HepG2 (cell line): ENCODE data around the gene CUTC. TPM values are rescaled to one million over a fixed set of nuclear protein-coding genes. Genes with fewer than 3 reads are reported as not detected.

Experiments used
- ATAC-seq: fragments of 200-7000 bp; cut with Tn5 transposase; 3 replicates; pipeline ENCODE4 v1.9.1; 2020; ENCODE audit warnings: mild to moderate bottlenecking, moderate library complexity
- BruUV-seq: library from RNA; stranded (reverse); fragments of 400-500 nt; replicated peaks from 2 replicates; lab custom pipeline; 2021; lab: Mats Ljungman, UMichigan
- CTCF ChIA-PET: fragments of 300-600 bp; formaldehyde crosslinking; extraction: SDS; loops from one replicate; lab custom pipeline; 2021; ENCODE audit warnings: low total read pairs, inconsistent platforms, low intra/inter-chr PET ratio; lab: Yijun Ruan, JAX
- POLR2A ChIA-PET: fragments of 350-600 bp; sonication (Branson Sonifier 250); formaldehyde crosslinking; loops from one replicate; lab custom pipeline; 2020; ENCODE audit warnings: antibody characterized with exemption, inconsistent platforms; lab: Yijun Ruan, JAX
- DNase-seq: peaks from one replicate; pipeline ENCODE4 v3.0.0-alpha.2; 2015; ENCODE audit warnings: low spot score
- FAIRE-seq: peaks from 3 replicates; lab custom pipeline; 2011; peaks lifted over from hg19 to GRCh38; lab: Jason Lieb, UNC
- H2AFZ ChIP-seq: one replicate; pipeline ENCODE4 v1.6.1; 2011; ENCODE audit warnings: low read length, inconsistent platforms
- H3K27ac ChIP-seq: fragments of 300-600 bp; 3 replicates; pipeline ENCODE4 v1.8.0; 2011; ENCODE audit warnings: mixed run types, mild to moderate bottlenecking, mixed read lengths, low read length, inconsistent platforms; ENCODE audit not compliant: insufficient read depth; ENCODE audit errors: extremely low read length
- H3K27me3 ChIP-seq, 2 experiments: fragments of 200-600 bp in 1 of 2; 2 replicates in 1 of 2; 3 replicates in 1 of 2; pipeline versions ENCODE4 v1.6.0 to v1.8.0; 2011; ENCODE audit warnings: low read length in 2 of 2, mild to moderate bottlenecking in 2 of 2, moderate library complexity in 2 of 2, inconsistent platforms in 1 of 2; ENCODE audit not compliant: insufficient read depth in 2 of 2, control insufficient read depth in 1 of 2
- H3K36me3 ChIP-seq, 2 experiments: fragments of 200-600 bp in 1 of 2; replicated peaks in 1 of 2; 2 replicates in 1 of 2; 3 replicates in 1 of 2; pipeline versions ENCODE4 v1.5.1 to v1.8.0; 2011; ENCODE audit warnings: low read length in 2 of 2, inconsistent platforms in 1 of 2; ENCODE audit not compliant: insufficient read depth in 2 of 2, control insufficient read depth in 1 of 2
- H3K4me1 ChIP-seq: 2 replicates; pipeline ENCODE4 v1.5.1; 2012; ENCODE audit warnings: low read length, inconsistent platforms; ENCODE audit not compliant: insufficient read depth
- H3K4me2 ChIP-seq: 2 replicates; pipeline ENCODE4 v1.6.0; 2011; ENCODE audit warnings: low read depth, low read length, inconsistent platforms
- H3K4me3 ChIP-seq, 3 experiments: fragments of 200-600 bp in 1 of 3; sonication (generic), shearing (Covaris generic) in 1 of 3; replicated peaks in 1 of 3; 2 replicates each; pipeline ENCODE4 v1.5.1; 2011 to 2016; ENCODE audit warnings: low read length in 3 of 3, inconsistent platforms in 2 of 3, low read depth in 2 of 3, mild to moderate bottlenecking in 2 of 3, control low read depth in 1 of 3, mixed read lengths in 1 of 3; ENCODE audit not compliant: insufficient read depth in 1 of 3
- H3K79me2 ChIP-seq: one replicate; pipeline ENCODE4 v1.6.1; 2011; ENCODE audit warnings: low read length, inconsistent platforms; ENCODE audit not compliant: insufficient read depth
- H3K9ac ChIP-seq: 2 replicates; pipeline ENCODE4 v1.6.0; 2011; ENCODE audit warnings: mild to moderate bottlenecking, low read depth, low read length, inconsistent platforms; ENCODE audit not compliant: insufficient read depth
- H3K9me3 ChIP-seq: 2 replicates; pipeline ENCODE4 v1.5.1; 2012; ENCODE audit warnings: mild to moderate bottlenecking, low read length
- H4K20me1 ChIP-seq: 2 replicates; pipeline ENCODE4 v1.6.0; 2011; ENCODE audit warnings: inconsistent platforms, mild to moderate bottlenecking, low read length, moderate library complexity; ENCODE audit not compliant: insufficient read depth
- ASH2L ChIP-seq: fragments of 300-600, 200-600 bp; sonication (generic); IDR thresholded peaks from 2 replicates; pipeline ENCODE4 v1.7.0; 2017; ENCODE audit warnings: low read depth, mild to moderate bottlenecking, moderate library complexity, mixed read lengths, low read length; ENCODE audit not compliant: insufficient read length
- GFI1 ChIP-seq: sonication (generic); formaldehyde crosslinking; IDR thresholded peaks from 2 replicates; pipeline ENCODE4 v1.5.0; 2020; ENCODE audit warnings: missing genetic modification reagents, mild to moderate bottlenecking, borderline replicate concordance
- NRL ChIP-seq: sonication (generic); formaldehyde crosslinking; IDR thresholded peaks from 2 replicates; pipeline ENCODE4 v1.5.0; 2020; ENCODE audit warnings: missing genetic modification reagents, mild to moderate bottlenecking, moderate library complexity, borderline replicate concordance
- SOX13 ChIP-seq, 3 experiments: fragments of 450-650 bp in 1 of 3; sonication (generic) in 1 of 3; formaldehyde crosslinking in 1 of 3; IDR thresholded peaks in 2 of 3; conservative IDR thresholded peaks in 1 of 3; 2 replicates each; pipeline versions ENCODE4 v1.5.0 to v1.6.1; 2016 to 2020; ENCODE audit warnings: antibody characterized with exemption in 1 of 3, mild to moderate bottlenecking in 1 of 3, missing compliant biosample characterization in 1 of 3, missing genetic modification reagents in 1 of 3, moderate library complexity in 1 of 3
- ZNF10 ChIP-seq: sonication (generic); formaldehyde crosslinking; IDR thresholded peaks from 2 replicates; pipeline ENCODE4 v1.4.0; 2020; ENCODE audit warnings: mild to moderate bottlenecking, low read depth, missing genetic modification reagents, borderline replicate concordance
- ZNF672 ChIP-seq: sonication (generic); formaldehyde crosslinking; IDR thresholded peaks from 2 replicates; pipeline ENCODE4 v1.8.1; 2022; ENCODE audit warnings: missing genetic modification reagents
- ZNF746 ChIP-seq: sonication (generic); formaldehyde crosslinking; IDR thresholded peaks from 2 replicates; pipeline ENCODE4 v1.8.0; 2022; ENCODE audit warnings: mild to moderate bottlenecking, missing genetic modification reagents
- ZNF790 ChIP-seq: sonication (generic); formaldehyde crosslinking; IDR thresholded peaks from 2 replicates; pipeline ENCODE4 v1.8.0; 2022; ENCODE audit warnings: missing genetic modification reagents, mild to moderate bottlenecking, borderline replicate concordance
- WGBS: methylation state at CpG from one replicate; pipeline ENCODE4 v1.1.6; 2017; ENCODE audit warnings: low lambda C conversion rate; 5-methylcytosine and 5-hydroxymethylcytosine counted together
- in situ Hi-C: cut with HindIII; loops from 2 replicates; pipeline ENCODE4 v1.10.0; 2017; ENCODE audit warnings: low pct_unique_long_range_greater_than_20kb; ENCODE audit not compliant: extremely low pct_ligation_motif_present
- intact Hi-C: fragments of 100-400 bp; cut with micrococcal nuclease; formaldehyde crosslinking; loops from one replicate; pipeline ENCODE4 v1.10.0; 2022; ENCODE audit not compliant: unreplicated experiment
- polyA plus RNA-seq, 8 experiments: library from polyadenylated mRNA; depleted of rRNA in 3 of 8; stranded (reverse) in 7 of 8; unstranded in 1 of 8; fragments of >200 nt; fragmentation: Illumina TruSeq in 4 of 8; extraction: Trizol in 4 of 8; gene quantifications; 2 replicates each; pipeline versions ENCODE4 v1.2.1 to v1.2.3, GENCODE V29; 2011 to 2016; ENCODE audit warnings: low read depth in 4 of 8, missing spikeins in 1 of 8, mixed read lengths in 1 of 8; ENCODE audit not compliant: insufficient read depth in 1 of 8
- total RNA-seq, 5 experiments: library from RNA; depleted of rRNA; stranded (reverse); fragments of >200 nt; fragmentation: Illumina TruSeq; extraction: Trizol; gene quantifications; 2 replicates each; pipeline ENCODE4 v1.2.3, GENCODE V29; 2016; ENCODE audit warnings: low read depth in 1 of 5
- TF ChIP-seq, protein P1 (sequence below): sonication (generic); formaldehyde crosslinking; IDR thresholded peaks from 2 replicates; pipeline ENCODE4 v1.5.1; 2020; ENCODE audit warnings: missing genetic modification reagents, mild to moderate bottlenecking, borderline replicate concordance
- TF ChIP-seq, protein P2 (sequence below): sonication (generic); formaldehyde crosslinking; IDR thresholded peaks from 2 replicates; pipeline ENCODE4 v1.5.0; 2020; ENCODE audit warnings: missing genetic modification reagents
- TF ChIP-seq, protein P3 (sequence below): sonication (generic); formaldehyde crosslinking; IDR thresholded peaks from 2 replicates; pipeline ENCODE4 v1.4.0; 2020; ENCODE audit warnings: mild to moderate bottlenecking, missing genetic modification reagents

The CUTC gene
- total and polyA plus RNA-seq, 2 of the 13 experiments (the other 11 are each of a cell fraction or from before 2014, with no cell fraction given) = 22.3 to 25.8 TPM

DNA sequence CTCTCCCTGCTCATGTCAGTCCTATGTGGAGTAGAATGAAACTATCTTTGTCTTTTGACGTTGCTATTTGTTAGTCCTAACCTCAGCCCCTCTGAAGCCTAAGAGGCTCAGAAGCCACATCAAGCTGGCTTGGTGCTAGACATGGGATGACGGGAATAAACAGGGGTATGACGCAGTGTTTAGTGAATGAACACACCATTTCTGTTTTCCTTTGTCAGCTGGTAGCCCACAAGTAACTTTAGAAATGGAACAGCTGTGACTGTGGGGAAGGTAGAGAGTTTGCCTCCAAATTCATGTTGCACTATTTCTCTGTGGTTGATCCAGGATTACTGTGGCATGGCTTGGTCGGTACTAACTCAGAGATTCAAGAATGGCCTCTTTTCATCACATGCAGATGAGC, 31.4 kb upstream of the CUTC start:
- no peak overlapping the region for H3K4me2 ChIP-seq
- ATAC-seq = no peak
- no TSS peak for BruUV-seq
- DNase-seq = no peak
- intact Hi-C loops (no loop called here), in situ Hi-C loops (no loop called here)
- TF ChIP-seq, protein P1, sequence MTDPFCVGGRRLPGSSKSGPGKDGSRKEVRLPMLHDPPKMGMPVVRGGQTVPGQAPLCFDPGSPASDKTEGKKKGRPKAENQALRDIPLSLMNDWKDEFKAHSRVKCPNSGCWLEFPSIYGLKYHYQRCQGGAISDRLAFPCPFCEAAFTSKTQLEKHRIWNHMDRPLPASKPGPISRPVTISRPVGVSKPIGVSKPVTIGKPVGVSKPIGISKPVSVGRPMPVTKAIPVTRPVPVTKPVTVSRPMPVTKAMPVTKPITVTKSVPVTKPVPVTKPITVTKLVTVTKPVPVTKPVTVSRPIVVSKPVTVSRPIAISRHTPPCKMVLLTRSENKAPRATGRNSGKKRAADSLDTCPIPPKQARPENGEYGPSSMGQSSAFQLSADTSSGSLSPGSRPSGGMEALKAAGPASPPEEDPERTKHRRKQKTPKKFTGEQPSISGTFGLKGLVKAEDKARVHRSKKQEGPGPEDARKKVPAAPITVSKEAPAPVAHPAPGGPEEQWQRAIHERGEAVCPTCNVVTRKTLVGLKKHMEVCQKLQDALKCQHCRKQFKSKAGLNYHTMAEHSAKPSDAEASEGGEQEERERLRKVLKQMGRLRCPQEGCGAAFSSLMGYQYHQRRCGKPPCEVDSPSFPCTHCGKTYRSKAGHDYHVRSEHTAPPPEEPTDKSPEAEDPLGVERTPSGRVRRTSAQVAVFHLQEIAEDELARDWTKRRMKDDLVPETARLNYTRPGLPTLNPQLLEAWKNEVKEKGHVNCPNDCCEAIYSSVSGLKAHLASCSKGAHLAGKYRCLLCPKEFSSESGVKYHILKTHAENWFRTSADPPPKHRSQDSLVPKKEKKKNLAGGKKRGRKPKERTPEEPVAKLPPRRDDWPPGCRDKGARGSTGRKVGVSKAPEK (CRISPR knock-in tag) = no peak
- TF ChIP-seq, all 625 proteins: peak for 0
- no peak overlapping the region for H2AFZ ChIP-seq
- no peak overlapping the region for H3K9ac ChIP-seq
- H3K79me2 ChIP-seq = no peaks in the 10 kb centered on the region
- ChIA-PET POLR2A (no interaction called here), CTCF (no interaction called here)
- no peak overlapping the region for H3K4me3 ChIP-seq
- no peaks in the 10 kb centered on the region for H3K27me3 ChIP-seq
- WGBS = 100% methylated on average over 4 of the region's 4 CpGs
- H3K27ac ChIP-seq = no peak overlapping the region
- no peaks in the 10 kb centered on the region for H3K4me1 ChIP-seq
- no peaks in the 10 kb centered on the region for H3K9me3 ChIP-seq
- H4K20me1 ChIP-seq = no peaks in the 10 kb centered on the region
- peaks cover 31 to 82% of the 10 kb centered on the region in 2 experiments for H3K36me3 ChIP-seq
- no peak for FAIRE-seq

DNA sequence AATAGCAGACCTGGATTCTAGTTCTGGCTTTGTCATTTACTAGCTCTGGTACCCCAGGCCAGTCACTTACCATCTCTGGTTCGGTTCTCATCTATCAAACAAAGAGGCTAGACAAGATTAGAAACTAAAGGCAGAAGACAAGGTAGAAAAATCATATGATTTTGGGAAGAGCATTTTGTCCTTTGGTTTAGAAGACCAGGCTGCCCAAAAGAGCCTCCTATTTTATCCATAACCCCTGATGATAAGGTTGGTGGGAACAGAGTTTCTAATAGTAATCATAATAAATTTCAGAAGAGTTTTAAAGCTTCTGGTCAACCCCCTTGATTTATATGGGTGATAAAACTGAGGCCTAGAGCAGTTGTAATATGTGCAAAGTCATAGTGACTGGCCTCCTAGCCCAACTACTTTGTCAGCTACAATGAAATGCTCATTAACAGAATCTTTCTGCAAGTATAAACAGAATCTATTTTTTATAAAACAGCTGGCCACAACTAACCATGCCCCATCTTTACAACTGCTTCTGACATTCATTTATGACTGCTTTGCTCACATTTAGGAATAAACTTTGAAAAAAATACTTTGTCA, 23.5 kb upstream of the CUTC start:
- no TSS peak for BruUV-seq
- ATAC-seq = no peak
- no peak for TF ChIP-seq SOX13 (IDR thresholded peaks at IDR 0.05)
- TF ChIP-seq SOX13 (CRISPR knock-in tag; conservative IDR thresholded peaks at IDR 0.05 in 1 of 2, IDR thresholded peaks at IDR 0.05 in 1 of 2) = no peak
- no peak for TF ChIP-seq ZNF672 (CRISPR knock-in tag)
- TF ChIP-seq, protein P2, sequence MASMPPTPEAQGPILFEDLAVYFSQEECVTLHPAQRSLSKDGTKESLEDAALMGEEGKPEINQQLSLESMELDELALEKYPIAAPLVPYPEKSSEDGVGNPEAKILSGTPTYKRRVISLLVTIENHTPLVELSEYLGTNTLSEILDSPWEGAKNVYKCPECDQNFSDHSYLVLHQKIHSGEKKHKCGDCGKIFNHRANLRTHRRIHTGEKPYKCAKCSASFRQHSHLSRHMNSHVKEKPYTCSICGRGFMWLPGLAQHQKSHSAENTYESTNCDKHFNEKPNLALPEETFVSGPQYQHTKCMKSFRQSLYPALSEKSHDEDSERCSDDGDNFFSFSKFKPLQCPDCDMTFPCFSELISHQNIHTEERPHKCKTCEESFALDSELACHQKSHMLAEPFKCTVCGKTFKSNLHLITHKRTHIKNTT (CRISPR knock-in tag) = no peak
- no peak for TF ChIP-seq ZNF746 (CRISPR knock-in tag)
- TF ChIP-seq, protein P3, sequence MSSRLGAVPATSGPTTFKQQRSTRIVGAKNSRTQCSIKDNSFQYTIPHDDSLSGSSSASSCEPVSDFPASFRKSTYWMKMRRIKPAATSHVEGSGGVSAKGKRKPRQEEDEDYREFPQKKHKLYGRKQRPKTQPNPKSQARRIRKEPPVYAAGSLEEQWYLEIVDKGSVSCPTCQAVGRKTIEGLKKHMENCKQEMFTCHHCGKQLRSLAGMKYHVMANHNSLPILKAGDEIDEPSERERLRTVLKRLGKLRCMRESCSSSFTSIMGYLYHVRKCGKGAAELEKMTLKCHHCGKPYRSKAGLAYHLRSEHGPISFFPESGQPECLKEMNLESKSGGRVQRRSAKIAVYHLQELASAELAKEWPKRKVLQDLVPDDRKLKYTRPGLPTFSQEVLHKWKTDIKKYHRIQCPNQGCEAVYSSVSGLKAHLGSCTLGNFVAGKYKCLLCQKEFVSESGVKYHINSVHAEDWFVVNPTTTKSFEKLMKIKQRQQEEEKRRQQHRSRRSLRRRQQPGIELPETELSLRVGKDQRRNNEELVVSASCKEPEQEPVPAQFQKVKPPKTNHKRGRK = no peak
- no peak for TF ChIP-seq ZNF790 (CRISPR knock-in tag)
- no peak for TF ChIP-seq GFI1
- TF ChIP-seq NRL (CRISPR knock-in tag) = no peak
- TF ChIP-seq ASH2L = no peak
- TF ChIP-seq ZNF10 = no peak

More for the DNA sequence above, 23.5 kb upstream of the CUTC start:
- no peaks in the 10 kb centered on the region for H3K79me2 ChIP-seq
- intact Hi-C loops = no loop called here
- peaks cover 11 to 66% of the 10 kb centered on the region in 2 experiments for H3K36me3 ChIP-seq
- in situ Hi-C loops = no loop called here
- no peak overlapping the region for H3K27ac ChIP-seq
- POLR2A ChIA-PET = no interaction called here
- no peak overlapping the region for H3K4me2 ChIP-seq
- FAIRE-seq (no peak), DNase-seq (no peak)
- no peaks in the 10 kb centered on the region for H3K27me3 ChIP-seq
- CTCF ChIA-PET = no interaction called here
- H2AFZ ChIP-seq = no peak overlapping the region
- H3K9ac ChIP-seq = no peak overlapping the region
- no peaks in the 10 kb centered on the region for H4K20me1 ChIP-seq
- no peak overlapping the region for H3K4me3 ChIP-seq
- no peaks in the 10 kb centered on the region for H3K4me1 ChIP-seq
- WGBS = 100% methylated on average over 1 of the region's 1 CpG
- H3K9me3 ChIP-seq = no peaks in the 10 kb centered on the region
